SK-N-SH (cell line): Measurements from ENCODE around the gene GOLGA6L7. TPM values are rescaled to one million over a fixed set of nuclear protein-coding genes. Genes with fewer than 3 reads are reported as not detected.
"Not testable (repeated sequence)": the region's sequence is repeated elsewhere in the genome, so short reads cannot be mapped to it uniquely, and the experiment has no call there.

ENCODE experiments used
- CTCF ChIA-PET: fragments of 300-600, 350-600 bp; formaldehyde crosslinking; extraction: SDS; loops from one replicate; lab custom pipeline; 2021; lab: Yijun Ruan, JAX
- POLR2A ChIA-PET: fragments of 350-600 bp; sonication (Branson Sonifier 250); formaldehyde crosslinking; extraction: SDS; loops from one replicate; lab custom pipeline; 2020; ENCODE audit warnings: antibody characterized with exemption, inconsistent platforms; lab: Yijun Ruan, JAX
- DNase-seq: peaks from one replicate; pipeline ENCODE4 v3.0.0; 2012
- H2AFZ ChIP-seq: fragments of 200-600 bp; sonication (generic); 2 replicates; pipeline ENCODE4 v1.8.1; 2016; ENCODE audit warnings: antibody characterized with exemption, mild to moderate bottlenecking, low read depth
- H3F3A ChIP-seq: fragments of 200-600 bp; sonication (generic); replicated peaks from 2 replicates; pipeline ENCODE3; 2016; ENCODE audit warnings: antibody characterized with exemption, mild to moderate bottlenecking; ENCODE audit not compliant: insufficient read depth
- H3K27ac ChIP-seq, 2 experiments: fragments of 200-500 bp in 1 of 2; fragments of 200-600 bp in 1 of 2; sonication (Bioruptor generic) in 1 of 2; sonication (generic), shearing (Covaris generic) in 1 of 2; 2 replicates each; pipeline versions ENCODE4 v1.5.1 to v1.6.1; 2014 to 2016; ENCODE audit warnings: low read depth in 2 of 2, inconsistent platforms in 1 of 2, low read length in 1 of 2, mild to moderate bottlenecking in 1 of 2, mixed read lengths in 1 of 2
- H3K27me3 ChIP-seq: fragments of 200-600 bp; sonication (generic), shearing (Covaris generic); 2 replicates; pipeline ENCODE4 v1.6.1; 2016; ENCODE audit warnings: mixed run types; ENCODE audit not compliant: insufficient read depth
- H3K36me3 ChIP-seq, 2 experiments: fragments of 200-500 bp in 1 of 2; fragments of 200-600 bp in 1 of 2; sonication (Bioruptor generic) in 1 of 2; sonication (generic) in 1 of 2; replicated peaks in 1 of 2; 2 replicates each; pipeline versions ENCODE3 to v1.5.1; 2014 to 2016; ENCODE audit warnings: low read length in 1 of 2, mild to moderate bottlenecking in 1 of 2; ENCODE audit not compliant: insufficient read depth in 2 of 2, control insufficient read depth in 1 of 2
- H3K4me1 ChIP-seq, 2 experiments: fragments of 200-500 bp in 1 of 2; fragments of 200-600 bp in 1 of 2; sonication (Bioruptor generic) in 1 of 2; sonication (generic), shearing (Covaris generic) in 1 of 2; 2 replicates each; pipeline versions ENCODE4 v1.5.1 to v1.6.1; 2014 to 2016; ENCODE audit warnings: low read depth in 1 of 2, low read length in 1 of 2, mixed run types in 1 of 2; ENCODE audit not compliant: insufficient read depth in 2 of 2, control insufficient read depth in 1 of 2
- H3K4me2 ChIP-seq: fragments of 200-600 bp; sonication (generic), shearing (Covaris generic); 2 replicates; pipeline ENCODE4 v1.6.1; 2017; ENCODE audit warnings: mixed run types
- H3K4me3 ChIP-seq, 2 experiments: fragments of 200-500 bp in 1 of 2; fragments of 200-600 bp in 1 of 2; sonication (Bioruptor generic) in 1 of 2; sonication (generic), shearing (Covaris generic) in 1 of 2; 2 replicates each; pipeline versions ENCODE4 v1.5.1 to v1.8.1; 2014 to 2016; ENCODE audit warnings: low read depth in 2 of 2, inconsistent platforms in 1 of 2, low read length in 1 of 2, mild to moderate bottlenecking in 1 of 2, mixed read lengths in 1 of 2, moderate library complexity in 1 of 2
- H3K79me2 ChIP-seq: fragments of 200-600 bp; sonication (generic); 2 replicates; pipeline ENCODE4 v1.8.1; 2017; ENCODE audit warnings: mild to moderate bottlenecking; ENCODE audit not compliant: insufficient read depth
- H3K9ac ChIP-seq: fragments of 200-600 bp; sonication (generic); 2 replicates; pipeline ENCODE4 v1.6.1; 2017; ENCODE audit warnings: mixed run types
- H3K9me2 ChIP-seq: fragments of 200-600 bp; sonication (generic); 2 replicates; pipeline ENCODE4 v1.6.1; 2017; ENCODE audit warnings: mixed run types
- H3K9me3 ChIP-seq: fragments of 200-600 bp; sonication (generic); 2 replicates; pipeline ENCODE4 v1.6.1; 2017; ENCODE audit warnings: mixed run types, mild to moderate bottlenecking, moderate library complexity
- H4K20me1 ChIP-seq: fragments of 200-600 bp; sonication (generic); 2 replicates; pipeline ENCODE4 v1.6.1; 2017; ENCODE audit warnings: mild to moderate bottlenecking, mixed run types; ENCODE audit not compliant: insufficient read depth
- WGBS: methylation state at CpG from one replicate; pipeline ENCODE4 v1.1.6; 2017; ENCODE audit warnings: low lambda C conversion rate; 5-methylcytosine and 5-hydroxymethylcytosine counted together
- polyA plus RNA-seq, 3 experiments: library from polyadenylated mRNA; depleted of rRNA; stranded (reverse); fragments of >200 nt; gene quantifications; 2 replicates each; pipeline ENCODE4 v1.2.3, GENCODE V29; 2012

GOLGA6L7 gene
- polyA plus RNA-seq, 1 of the 3 experiments (the other 2 are of a cell fraction), result not detected

GRCh38 chr15:28849766-28850165 is 1.3 kb upstream of the GOLGA6L7 start:
- H3K27ac ChIP-seq, H3K9me3 ChIP-seq, H3K36me3 ChIP-seq, H3K4me1 ChIP-seq, H3K9ac ChIP-seq, H2AFZ ChIP-seq, H3K27me3 ChIP-seq, H4K20me1 ChIP-seq, H3K79me2 ChIP-seq, CTCF ChIA-PET, DNase-seq, H3F3A ChIP-seq, POLR2A ChIA-PET, H3K4me2 ChIP-seq, H3K9me2 ChIP-seq, H3K4me3 ChIP-seq: not testable (repeated sequence)
- WGBS, result 79% methylated on average over 12 of the region's 31 CpGs

DNA sequence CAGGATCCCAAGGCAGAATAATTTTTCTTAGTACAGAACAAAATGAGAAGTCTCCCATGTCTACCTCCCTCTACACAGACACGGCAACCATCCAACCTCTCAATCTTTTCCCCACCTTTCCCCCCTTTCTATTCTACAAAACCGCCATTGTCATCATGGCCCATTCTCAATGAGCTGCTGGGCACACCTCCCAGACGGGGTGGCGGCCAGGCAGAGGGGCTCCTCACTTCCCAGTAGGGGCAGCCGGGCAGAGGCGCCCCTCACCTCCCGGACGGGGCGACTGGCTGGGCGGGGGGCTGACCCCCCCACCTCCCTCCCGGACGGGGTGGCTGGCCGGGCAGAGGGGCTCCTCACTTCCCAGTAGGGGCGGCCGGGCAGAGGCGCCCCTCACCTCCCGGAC is 827 bp upstream of the GOLGA6L7 start:
- H3K4me1 ChIP-seq, H3K27me3 ChIP-seq, H2AFZ ChIP-seq, CTCF ChIA-PET, H3K9me2 ChIP-seq, H3K36me3 ChIP-seq, H3K79me2 ChIP-seq, H3K9me3 ChIP-seq, H3K4me2 ChIP-seq, H3K4me3 ChIP-seq, H3K9ac ChIP-seq, H4K20me1 ChIP-seq, H3K27ac ChIP-seq, DNase-seq, POLR2A ChIA-PET, H3F3A ChIP-seq: not testable (repeated sequence)
- whole genome bisulfite sequencing, result 87% methylated on average over 4 of the region's 17 CpGs

GRCh38 chr15:28847959-28848358 is 485 bp downstream of the GOLGA6L7 start:
- H4K20me1 ChIP-seq, H3K27me3 ChIP-seq, H3K79me2 ChIP-seq, POLR2A ChIA-PET, H3K4me3 ChIP-seq, H3K4me2 ChIP-seq, DNase-seq, H3K9me3 ChIP-seq, H3F3A ChIP-seq, H2AFZ ChIP-seq, H3K9me2 ChIP-seq, H3K36me3 ChIP-seq, H3K9ac ChIP-seq, H3K4me1 ChIP-seq, CTCF ChIA-PET, H3K27ac ChIP-seq: not testable (repeated sequence)
- 91% methylated on average over 5 of the region's 9 CpGs for WGBS

DNA sequence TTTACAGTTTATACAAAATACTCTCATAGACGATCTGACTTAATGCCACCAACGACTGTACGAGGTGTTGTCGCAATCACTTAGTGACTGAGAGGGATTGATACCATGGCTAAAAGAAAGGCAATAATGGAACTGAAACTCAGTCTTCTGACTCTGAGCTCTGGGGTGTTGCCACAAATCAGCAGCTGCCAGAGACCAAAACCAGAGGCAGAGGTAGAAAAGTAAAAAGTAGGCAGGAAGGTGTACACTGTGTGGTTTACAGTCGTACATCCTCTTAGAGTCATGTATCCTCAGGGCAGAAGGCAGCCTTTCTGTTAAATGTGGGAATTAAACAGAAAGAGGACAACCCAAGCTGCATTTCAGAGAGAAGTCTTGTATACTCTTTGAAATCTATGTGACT is 1.2 kb downstream of the GOLGA6L7 start:
- H3K27me3 ChIP-seq, CTCF ChIA-PET: not testable (repeated sequence)

GRCh38 chr15:28844147-28844546 is 4.3 kb downstream of the GOLGA6L7 start:
- H2AFZ ChIP-seq, H3K27ac ChIP-seq, DNase-seq, H3K27me3 ChIP-seq, H3K9me2 ChIP-seq, H3K36me3 ChIP-seq, CTCF ChIA-PET, H3K4me2 ChIP-seq, H3K79me2 ChIP-seq, H3K4me3 ChIP-seq, H4K20me1 ChIP-seq, H3K9me3 ChIP-seq, H3K9ac ChIP-seq, POLR2A ChIA-PET, H3F3A ChIP-seq, H3K4me1 ChIP-seq: not testable (repeated sequence)
- WGBS, result 90% methylated on average over 14 of the region's 14 CpGs

More for the DNA sequence above, 1.2 kb downstream of the GOLGA6L7 start:
- H3K9me3 ChIP-seq, DNase-seq, H3K79me2 ChIP-seq, H2AFZ ChIP-seq, POLR2A ChIA-PET, H3K4me2 ChIP-seq, H3K36me3 ChIP-seq, H3K9ac ChIP-seq, H3K9me2 ChIP-seq, H3K4me1 ChIP-seq, H3K4me3 ChIP-seq, H4K20me1 ChIP-seq, H3F3A ChIP-seq, H3K27ac ChIP-seq: not testable (repeated sequence)
- WGBS, result 77% methylated on average over 4 of the region's 5 CpGs

DNA sequence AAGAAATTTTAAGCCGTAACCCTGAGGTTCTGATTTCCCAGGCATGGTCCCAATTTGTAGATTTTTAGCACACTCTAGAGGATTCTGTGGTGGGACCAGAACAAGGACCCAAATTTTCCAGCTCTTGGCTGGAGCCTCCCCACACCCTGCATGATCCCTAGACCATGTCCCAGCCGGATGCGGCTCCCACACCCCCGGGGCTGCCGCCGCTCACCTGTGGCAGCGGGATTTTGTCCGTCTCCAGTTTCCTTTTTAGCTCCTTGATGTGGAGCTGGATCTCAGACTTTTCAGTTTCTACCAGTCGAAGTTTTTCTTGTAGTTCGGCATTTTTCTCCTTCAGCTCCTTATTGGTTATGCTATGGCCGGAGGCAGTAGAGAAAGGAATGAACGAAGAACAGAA is 4.9 kb downstream of the GOLGA6L7 start:
- H3K27me3 ChIP-seq, H2AFZ ChIP-seq, H3K9me2 ChIP-seq, H3K9ac ChIP-seq, H3K79me2 ChIP-seq, H3K4me3 ChIP-seq, H3K4me1 ChIP-seq, H3K9me3 ChIP-seq, H3K4me2 ChIP-seq, H3K36me3 ChIP-seq, H4K20me1 ChIP-seq, DNase-seq, CTCF ChIA-PET, H3K27ac ChIP-seq, H3F3A ChIP-seq, POLR2A ChIA-PET: not testable (repeated sequence)
- WGBS, result 78% methylated on average over 12 of the region's 12 CpGs

DNA sequence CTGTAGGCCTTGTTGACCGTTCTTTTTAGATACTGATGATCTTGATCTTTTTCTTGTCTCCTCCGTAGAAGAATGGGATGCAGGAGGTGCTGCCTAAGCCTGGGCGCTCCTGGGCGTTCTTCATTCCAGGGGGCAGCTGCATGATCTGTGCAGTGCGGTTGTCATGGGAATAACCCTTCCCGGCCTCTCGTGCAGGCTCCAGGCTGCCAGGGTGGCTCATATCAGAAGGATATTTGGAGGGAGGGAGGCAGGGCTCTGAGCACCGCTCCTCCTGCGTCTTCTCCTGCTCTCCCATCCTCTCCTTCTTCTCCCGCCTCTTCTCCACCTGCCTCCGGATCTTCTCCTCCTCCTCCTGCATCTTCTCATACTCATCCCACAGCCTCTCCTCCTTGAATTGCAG is 6.2 kb downstream of the GOLGA6L7 start:
- H3K36me3 ChIP-seq, H3K27me3 ChIP-seq, H3K27ac ChIP-seq, H3K9me3 ChIP-seq, H3K4me1 ChIP-seq, H3K9me2 ChIP-seq, H3F3A ChIP-seq, H4K20me1 ChIP-seq, POLR2A ChIA-PET, H3K4me2 ChIP-seq, H2AFZ ChIP-seq, H3K4me3 ChIP-seq, H3K79me2 ChIP-seq, CTCF ChIA-PET, DNase-seq, H3K9ac ChIP-seq: not testable (repeated sequence)
- 83% methylated on average over 11 of the region's 11 CpGs for WGBS
